ENCODE measurements around the gene ZBTB8A.

The ZBTB8A gene

GRCh38 chr1:32496127-32496526, 43.1 kb upstream of the ZBTB8A start:
- peak; percentile 54 for ATAC-seq
- TF ChIP-seq TCF4 (CRISPR knock-in tag; IDR thresholded peaks at IDR 0.05; ENCODE audit: borderline replicate concordance) = peak; percentile 36; the same call in 1 of the 2 replicates
- TF ChIP-seq ISL1 (CRISPR knock-in tag; IDR thresholded peaks at IDR 0.05) = peak; percentile 94
- no peak for TF ChIP-seq RARB (CRISPR knock-in tag; IDR thresholded peaks at IDR 0.05)
- no peak for TF ChIP-seq ZFP3 (CRISPR knock-in tag; IDR thresholded peaks at IDR 0.05)
- no peak for TF ChIP-seq BACH2 (CRISPR knock-in tag; IDR thresholded peaks at IDR 0.05; ENCODE audit: borderline replicate concordance)
- TF ChIP-seq TSHZ2 (CRISPR knock-in tag; IDR thresholded peaks at IDR 0.05) = peak; percentile 57; the same call in 1 of the 2 replicates
- TF ChIP-seq ARNTL (CRISPR knock-in tag; IDR thresholded peaks at IDR 0.05; ENCODE audit: borderline replicate concordance, low read depth) = no peak
- TF ChIP-seq ZNF70 (CRISPR knock-in tag; IDR thresholded peaks at IDR 0.05) = no peak
- no peak for TF ChIP-seq ESRRG (CRISPR knock-in tag; IDR thresholded peaks at IDR 0.05)
- TF ChIP-seq CREB5 (CRISPR knock-in tag; IDR thresholded peaks at IDR 0.05; ENCODE audit: low read depth) = peak; percentile 89; the same call in 1 of the 2 replicates
- no peak for TF ChIP-seq ZFP30 (CRISPR knock-in tag; IDR thresholded peaks at IDR 0.05)
- no peak for TF ChIP-seq OSR1 (CRISPR knock-in tag; IDR thresholded peaks at IDR 0.05)
- TF ChIP-seq ZC3H10 (CRISPR knock-in tag; IDR thresholded peaks at IDR 0.05) = no peak
- TF ChIP-seq PPARA (CRISPR knock-in tag; IDR thresholded peaks at IDR 0.05; ENCODE audit: borderline replicate concordance) = no peak

- ATAC-seq = no peak
- TF ChIP-seq GLIS3 (CRISPR knock-in tag; IDR thresholded peaks at IDR 0.05) (no peak), ZNF565 (CRISPR knock-in tag; conservative IDR thresholded peaks at IDR 0.05; ENCODE audit: low read depth) (no peak), ZNF70 (CRISPR knock-in tag; IDR thresholded peaks at IDR 0.05) (no peak), ARNTL (CRISPR knock-in tag; IDR thresholded peaks at IDR 0.05; ENCODE audit: borderline replicate concordance, low read depth) (no peak), ZNF8 (CRISPR knock-in tag; IDR thresholded peaks at IDR 0.05) (no peak), ZC3H10 (CRISPR knock-in tag; IDR thresholded peaks at IDR 0.05) (no peak), ISL1 (CRISPR knock-in tag; IDR thresholded peaks at IDR 0.05) (no peak), PATZ1 (CRISPR knock-in tag; IDR thresholded peaks at IDR 0.05; ENCODE audit: borderline replicate concordance) (no peak), PPARA (CRISPR knock-in tag; IDR thresholded peaks at IDR 0.05; ENCODE audit: borderline replicate concordance) (no peak), OSR1 (CRISPR knock-in tag; IDR thresholded peaks at IDR 0.05) (no peak), POU6F1 (CRISPR knock-in tag; IDR thresholded peaks at IDR 0.05; ENCODE audit: borderline replicate concordance, low read depth) (no peak)
These were observed 40.5 kb upstream of the ZBTB8A start for GRCh38 chr1:32498751-32499150.

GRCh38 chr1:32500387-32501209, 38.6 kb upstream of the ZBTB8A start:
- TF ChIP-seq ARNTL (CRISPR knock-in tag; IDR thresholded peaks at IDR 0.05; ENCODE audit: borderline replicate concordance, low read depth) = no peak
- TF ChIP-seq ZC3H10 (CRISPR knock-in tag; IDR thresholded peaks at IDR 0.05) = 0 out of 2 replicates have a peak, but pooled peaks have one; percentile 18
- ATAC-seq = peak; percentile 91

GRCh38 chr1:32501865-32502264, 37.4 kb upstream of the ZBTB8A start:
- ATAC-seq = no peak
- TF ChIP-seq TSHZ2 (CRISPR knock-in tag; IDR thresholded peaks at IDR 0.05) = no peak
- TF ChIP-seq TOX (CRISPR knock-in tag; IDR thresholded peaks at IDR 0.05; ENCODE audit: borderline replicate concordance) = no peak
- TF ChIP-seq CSRNP3 (CRISPR knock-in tag; IDR thresholded peaks at IDR 0.05) = no peak
- TF ChIP-seq OSR1 (CRISPR knock-in tag; IDR thresholded peaks at IDR 0.05) = no peak
- no peak for TF ChIP-seq ARNTL (CRISPR knock-in tag; IDR thresholded peaks at IDR 0.05; ENCODE audit: borderline replicate concordance, low read depth)
- TF ChIP-seq ZFP30 (CRISPR knock-in tag; IDR thresholded peaks at IDR 0.05) = no peak
- no peak for TF ChIP-seq ISL1 (CRISPR knock-in tag; IDR thresholded peaks at IDR 0.05)

Data from SK-N-SH treated with all-trans-retinoic acid at 6 μM for 48 hours (cell line).